HFF-Myc (cell line): Measurements from ENCODE around the gene PPP1R27.

Experiments used
- DNase-seq: peaks from one replicate; pipeline ENCODE4 v3.0.0-alpha.2; 2011; ENCODE audit warnings: low read depth; ENCODE audit errors: extremely low read depth
- H3K4me3 ChIP-seq: replicated peaks from 2 replicates; pipeline ENCODE4 v1.5.1; 2011; ENCODE audit warnings: low read depth, mild to moderate bottlenecking, control low read depth, low read length
- CTCF ChIP-seq: IDR thresholded peaks from 2 replicates; pipeline ENCODE4 v1.5.1; 2012; ENCODE audit warnings: mild to moderate bottlenecking, low read depth, low read length, control low read depth; ENCODE audit errors: missing control alignments

Gene PPP1R27

GRCh38 chr17:81860756-81861568, 26.1 kb upstream of the PPP1R27 start:
- TF ChIP-seq CTCF, result no peak
- peak overlapping the region; percentile 94 for H3K4me3 ChIP-seq
- peak; percentile 100 for DNase-seq

GRCh38 chr17:81859906-81860755, 25.3 kb upstream of the PPP1R27 start, which contains the start of gene P4HB:
Gene P4HB, minus strand, starts transcription at chr17:81860535. Its CDS starts 64 bp downstream, at chr17:81860471.
- H3K4me3 ChIP-seq, result peak within 1 kb of the TSS; percentile 94
- no peak for DNase-seq
- no peak for TF ChIP-seq CTCF

- peak overlapping the region; percentile 92 for H3K4me3 ChIP-seq
Observed at GRCh38 chr17:81858967-81859905, 24.4 kb upstream of the PPP1R27 start.

GRCh38 chr17:81858170-81858966, 23.5 kb upstream of the PPP1R27 start:
- peak overlapping the region; percentile 92 for H3K4me3 ChIP-seq
- TF ChIP-seq CTCF, result no peak
- DNase-seq, result no peak

More at GRCh38 chr17:81858967-81859905, 24.4 kb upstream of the PPP1R27 start:
- DNase-seq, result no peak
- TF ChIP-seq CTCF, result no peak

GRCh38 chr17:81854974-81855774, 20.3 kb upstream of the PPP1R27 start:
- H3K4me3 ChIP-seq, result no peak overlapping the region
- TF ChIP-seq CTCF, result no peak
- no peak for DNase-seq
